GM19240 (cell line): ENCODE measurements around the gene BMPR1A.
"Not testable (repeated sequence)": the region's sequence is repeated elsewhere in the genome, so short reads cannot be mapped to it uniquely, and the experiment has no call there.

Experiments
- DNase-seq: peaks from one replicate; pipeline ENCODE4 v3.0.0; 2011; ENCODE audit warnings: low spot score; ENCODE audit not compliant: insufficient read length

Gene BMPR1A

DNA sequence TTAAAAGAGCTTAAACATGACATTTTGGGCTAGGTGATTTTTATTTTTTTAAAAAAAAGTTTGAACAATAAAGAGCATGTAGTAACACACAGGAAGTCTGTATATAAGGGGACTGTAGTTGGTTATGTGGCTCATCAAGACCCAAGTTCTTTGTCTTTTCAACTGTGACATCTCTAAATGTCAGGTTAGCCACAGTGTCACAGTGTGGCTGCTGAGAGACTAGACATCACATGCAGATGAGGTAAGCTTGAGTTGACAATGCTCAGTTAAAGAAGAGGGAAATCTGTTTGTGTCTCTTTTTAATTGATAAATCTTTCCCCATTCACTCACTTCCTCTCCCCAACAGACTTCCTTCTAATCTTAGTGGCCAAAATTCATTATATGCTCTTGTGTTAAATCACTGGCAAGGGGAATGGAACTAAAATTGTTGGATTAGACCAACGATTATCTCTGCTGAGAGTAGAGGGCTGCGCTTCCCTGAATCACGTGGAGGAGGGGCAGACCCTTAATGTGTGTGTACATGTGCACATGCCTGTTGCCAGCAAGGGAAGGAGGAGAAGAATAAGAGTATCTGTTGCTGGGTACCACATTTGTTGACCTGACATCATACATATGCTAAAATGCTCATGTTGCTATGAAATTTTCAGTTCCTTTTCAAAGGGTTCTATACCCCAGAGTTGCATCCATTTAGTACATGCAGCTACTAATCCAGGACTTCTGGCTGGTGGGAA, 122.7 kb downstream of the BMPR1A start:
- no peak for DNase-seq

DNA sequence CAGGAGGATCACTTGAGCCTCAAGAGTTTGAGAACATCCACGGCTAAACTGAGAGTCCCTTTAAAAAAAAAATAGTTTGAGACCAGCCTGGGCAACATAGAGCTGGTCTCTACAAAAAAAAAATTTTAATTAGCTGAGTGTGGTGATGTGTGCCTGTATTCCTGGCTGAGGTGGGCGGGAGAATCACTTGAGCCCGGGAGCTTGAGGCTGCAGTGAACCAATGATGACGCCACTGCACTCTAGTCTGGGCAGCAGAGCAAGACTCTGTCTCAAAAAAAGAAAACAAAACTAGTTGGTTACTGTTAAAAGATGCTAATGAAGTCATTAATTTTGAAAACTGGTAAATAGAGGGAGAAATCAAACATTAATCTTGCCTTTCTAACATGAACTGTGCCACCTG, 124.6 kb downstream of the BMPR1A start:
- no peak for DNase-seq

DNA sequence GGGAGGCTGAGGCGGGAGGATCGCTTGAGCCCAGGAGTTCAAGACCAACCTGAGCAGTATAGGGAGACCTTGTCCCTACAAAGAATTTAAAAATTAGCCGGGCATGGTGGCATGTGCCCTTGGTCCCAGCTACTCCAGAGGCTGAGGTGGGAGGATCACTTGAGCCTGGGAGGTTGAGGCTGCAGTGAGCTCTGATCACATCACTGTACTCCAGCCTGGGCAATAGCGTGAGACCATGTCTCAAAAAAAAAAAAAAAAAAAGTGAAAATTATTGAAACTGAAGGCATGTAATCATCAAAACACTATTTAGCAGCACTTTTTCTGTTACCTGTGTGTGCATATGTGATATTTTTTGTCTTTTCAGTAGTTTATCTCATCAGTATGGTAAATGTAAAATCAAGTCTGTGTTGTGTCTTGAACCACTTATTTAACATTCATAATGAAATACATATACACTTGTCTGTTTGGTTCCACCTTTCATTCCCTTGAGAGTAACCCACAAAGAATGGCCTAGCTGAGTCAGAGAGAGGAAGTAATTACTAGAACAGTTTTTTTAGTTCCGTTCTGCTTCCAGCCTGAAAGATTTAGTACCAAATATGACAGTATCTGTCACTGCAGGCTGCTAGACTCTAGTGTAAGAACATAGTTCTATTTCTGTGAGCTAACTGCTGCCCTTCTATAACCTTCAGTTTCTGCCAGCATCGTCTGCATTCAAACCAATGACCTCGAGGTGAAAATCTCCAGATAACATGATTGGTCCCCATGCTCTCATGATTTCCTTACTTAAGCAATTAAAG, 132.4 kb downstream of the BMPR1A start:
- peak; percentile 61 for DNase-seq

DNA sequence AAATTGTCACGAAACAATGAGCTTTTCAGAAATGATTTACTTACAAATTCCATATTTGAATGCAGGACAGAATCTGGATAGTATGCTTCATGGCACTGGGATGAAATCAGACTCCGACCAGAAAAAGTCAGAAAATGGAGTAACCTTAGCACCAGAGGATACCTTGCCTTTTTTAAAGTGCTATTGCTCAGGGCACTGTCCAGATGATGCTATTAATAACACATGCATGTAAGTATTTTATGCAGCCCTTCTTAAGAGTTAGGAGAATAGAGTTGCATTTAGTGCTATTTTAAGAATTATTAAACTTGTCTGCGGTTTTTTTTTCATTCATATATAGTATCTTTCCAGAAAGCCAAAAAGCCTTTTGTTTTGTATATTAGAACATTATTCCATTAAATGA, 133.6 kb downstream of the BMPR1A start:
- no peak for DNase-seq

DNA sequence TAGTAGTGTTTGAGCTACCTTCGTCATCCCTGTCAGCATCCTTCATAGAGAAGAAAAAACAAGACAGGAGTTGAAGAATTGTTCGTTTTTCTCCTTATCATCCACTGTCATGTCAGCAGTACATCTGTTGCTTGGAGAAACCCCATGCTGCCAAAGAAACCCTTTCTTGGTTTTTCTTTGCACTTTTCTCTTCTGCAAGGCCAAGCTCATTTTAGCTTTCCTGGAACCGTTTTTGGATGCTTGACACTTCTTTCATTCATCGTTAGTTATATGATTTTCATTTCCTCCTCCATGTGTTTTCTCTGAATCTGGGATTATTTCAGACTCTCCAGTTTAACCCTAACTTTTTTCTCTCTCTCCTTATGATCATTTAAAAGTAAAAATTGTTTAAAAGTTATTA, 142.1 kb downstream of the BMPR1A start:
- no peak for DNase-seq

DNA sequence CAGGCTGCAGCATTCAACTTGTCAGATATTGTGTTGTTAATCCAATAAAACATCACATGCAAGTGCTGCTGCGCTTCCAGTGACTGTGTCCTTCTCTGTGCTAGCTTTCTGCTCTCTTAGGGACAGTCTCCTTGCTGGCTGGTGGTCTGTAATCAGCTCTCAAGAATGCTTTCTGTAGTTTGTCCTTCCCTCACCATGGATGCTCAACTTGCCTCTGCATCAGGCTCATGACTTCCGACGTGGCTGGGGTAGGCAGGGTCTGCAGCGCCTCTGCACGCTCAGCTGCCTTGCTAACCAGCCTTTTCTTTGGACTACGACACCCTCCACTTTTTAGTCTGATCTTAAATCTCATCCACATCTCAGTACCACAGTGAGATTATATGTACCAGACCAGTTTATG, 142.7 kb downstream of the BMPR1A start:
- no peak for DNase-seq

DNA sequence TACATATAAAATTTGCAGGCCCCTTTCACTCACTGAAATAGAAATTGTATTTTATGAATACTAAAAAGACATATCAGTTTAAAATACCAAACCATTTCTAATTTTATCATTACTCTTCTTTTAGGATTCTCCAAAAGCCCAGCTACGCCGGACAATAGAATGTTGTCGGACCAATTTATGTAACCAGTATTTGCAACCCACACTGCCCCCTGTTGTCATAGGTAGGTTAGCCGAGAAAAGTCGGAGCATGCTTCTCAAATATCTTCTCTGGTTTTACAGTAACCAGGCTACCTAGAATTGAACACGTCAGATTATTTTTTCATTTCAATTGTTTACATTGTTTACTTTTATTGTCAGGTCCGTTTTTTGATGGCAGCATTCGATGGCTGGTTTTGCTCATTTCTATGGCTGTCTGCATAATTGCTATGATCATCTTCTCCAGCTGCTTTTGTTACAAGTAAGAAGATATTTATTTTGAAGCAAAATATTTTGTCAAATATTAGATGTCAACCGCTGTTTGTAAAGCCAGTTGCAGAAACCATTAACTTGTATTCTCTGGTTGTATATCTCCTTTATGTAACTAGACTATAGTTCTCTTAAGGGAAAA, 143.4 kb downstream of the BMPR1A start:
- no peak for DNase-seq

DNA sequence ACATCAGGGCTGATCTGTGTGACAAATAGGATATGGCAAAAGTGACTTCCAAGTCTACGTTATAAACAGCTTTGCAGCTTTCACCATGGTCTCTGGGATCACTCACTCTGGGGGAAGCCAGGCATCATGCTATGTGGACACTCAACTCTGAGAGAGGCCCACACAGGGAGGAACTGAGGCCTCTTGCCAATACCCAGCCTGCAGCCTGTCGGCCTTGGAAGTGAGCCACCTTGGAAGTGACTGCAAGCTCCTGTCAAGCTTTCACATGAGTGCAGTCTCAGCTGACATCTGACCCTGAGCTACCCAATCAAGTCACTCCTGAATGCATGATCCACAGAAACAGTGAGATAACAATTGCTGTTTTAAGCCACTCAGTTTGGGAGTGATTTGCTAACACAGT, 144.5 kb downstream of the BMPR1A start:
- DNase-seq = no peak

DNA sequence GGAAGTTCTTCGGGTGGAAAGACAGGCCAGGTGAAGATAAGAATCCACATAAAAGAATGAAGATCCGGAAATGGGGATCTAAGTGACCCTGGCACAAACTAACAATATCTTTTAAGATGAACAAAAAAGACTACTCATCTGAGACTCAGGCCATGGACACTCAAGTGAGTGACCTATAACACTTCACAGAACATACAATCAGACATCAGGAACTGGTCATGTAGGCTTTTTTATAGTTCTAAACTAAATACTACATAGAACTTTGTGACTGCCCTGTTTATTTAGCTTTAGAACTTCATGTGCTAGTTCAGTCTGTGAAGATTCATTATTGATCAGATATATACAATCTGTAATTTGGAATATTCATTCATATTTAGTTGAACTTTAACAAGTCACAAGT, 148.2 kb downstream of the BMPR1A start:
- DNase-seq = no peak

DNA sequence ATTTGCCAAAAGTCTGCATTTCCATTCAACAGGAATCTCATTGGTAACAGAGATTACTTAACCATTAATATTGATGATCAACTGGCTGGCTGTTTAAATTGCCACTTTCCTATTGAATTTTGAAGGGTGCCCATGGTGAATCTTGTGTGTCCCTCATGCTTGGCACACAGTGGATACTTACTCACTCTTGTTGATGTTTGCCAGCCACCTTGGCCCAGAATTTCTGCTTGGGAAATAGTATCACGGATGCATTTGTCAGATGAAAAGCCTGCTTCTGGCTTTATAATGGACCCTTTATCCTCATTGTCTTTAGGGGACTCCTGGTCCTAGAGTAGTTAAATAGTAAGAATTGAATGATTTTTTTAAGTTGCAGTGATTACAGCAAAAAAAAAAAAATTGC, 149.0 kb downstream of the BMPR1A start:
- no peak for DNase-seq

DNA sequence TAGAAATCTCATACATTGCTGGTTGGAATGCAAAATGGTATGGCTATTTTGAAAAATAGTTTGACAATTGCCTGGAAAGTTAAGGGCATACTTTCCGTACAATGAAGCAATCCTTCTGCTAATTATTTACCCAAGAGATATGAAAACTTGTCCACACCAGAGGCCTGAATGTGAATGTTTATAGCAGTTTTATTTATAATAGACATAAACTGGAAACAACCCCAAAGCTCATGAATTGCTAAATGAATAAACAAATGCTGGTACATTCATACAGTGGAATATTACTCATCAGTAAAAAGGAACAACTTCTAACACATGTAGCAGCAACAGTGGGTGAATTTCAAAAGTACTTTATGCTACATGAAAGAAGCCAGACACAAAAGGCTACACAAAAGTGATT, 158.3 kb downstream of the BMPR1A start:
- DNase-seq = no peak

DNA sequence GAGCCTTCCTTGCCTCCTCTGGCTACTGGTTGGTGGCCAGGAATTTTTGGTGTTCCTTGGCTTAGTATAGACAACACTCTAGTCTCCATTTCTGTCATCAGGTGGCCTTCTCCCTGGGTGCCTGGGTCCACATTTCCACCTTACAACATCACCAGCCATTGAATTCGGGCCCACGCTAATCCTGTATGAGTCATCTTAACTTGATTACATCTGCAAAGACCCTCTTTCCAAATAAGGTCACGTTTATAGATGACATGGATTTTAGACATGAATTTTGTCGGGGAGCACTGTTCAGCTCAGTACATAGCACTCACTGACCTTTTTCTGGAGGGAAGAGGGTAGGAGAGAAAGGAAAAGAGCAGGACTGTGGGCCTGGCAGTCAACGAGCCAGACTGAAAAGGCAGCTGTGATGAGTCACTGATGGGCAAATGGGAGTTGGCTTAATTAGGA, 161.6 kb downstream of the BMPR1A start:
- no peak for DNase-seq

DNA sequence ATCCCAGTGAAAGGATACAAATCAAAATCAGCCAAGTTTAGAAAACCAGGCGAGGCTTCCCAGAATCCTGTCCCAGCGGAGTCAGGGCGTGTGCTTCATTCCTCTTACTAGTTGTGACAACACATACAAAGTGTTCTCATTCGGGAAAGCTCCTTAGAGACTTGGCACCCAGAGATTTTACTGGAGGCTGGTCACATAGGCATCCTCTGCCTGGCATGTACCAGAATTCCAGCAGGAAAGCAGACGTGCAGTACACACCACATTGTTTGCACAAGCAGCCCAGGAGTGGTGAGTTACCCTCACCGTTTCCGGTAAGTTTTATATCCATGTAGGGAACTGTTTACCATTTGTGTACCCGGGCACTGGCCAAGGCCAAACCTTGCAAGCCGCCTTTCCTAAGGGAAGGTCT, 166.1 kb downstream of the BMPR1A start:
- no peak for DNase-seq

DNA sequence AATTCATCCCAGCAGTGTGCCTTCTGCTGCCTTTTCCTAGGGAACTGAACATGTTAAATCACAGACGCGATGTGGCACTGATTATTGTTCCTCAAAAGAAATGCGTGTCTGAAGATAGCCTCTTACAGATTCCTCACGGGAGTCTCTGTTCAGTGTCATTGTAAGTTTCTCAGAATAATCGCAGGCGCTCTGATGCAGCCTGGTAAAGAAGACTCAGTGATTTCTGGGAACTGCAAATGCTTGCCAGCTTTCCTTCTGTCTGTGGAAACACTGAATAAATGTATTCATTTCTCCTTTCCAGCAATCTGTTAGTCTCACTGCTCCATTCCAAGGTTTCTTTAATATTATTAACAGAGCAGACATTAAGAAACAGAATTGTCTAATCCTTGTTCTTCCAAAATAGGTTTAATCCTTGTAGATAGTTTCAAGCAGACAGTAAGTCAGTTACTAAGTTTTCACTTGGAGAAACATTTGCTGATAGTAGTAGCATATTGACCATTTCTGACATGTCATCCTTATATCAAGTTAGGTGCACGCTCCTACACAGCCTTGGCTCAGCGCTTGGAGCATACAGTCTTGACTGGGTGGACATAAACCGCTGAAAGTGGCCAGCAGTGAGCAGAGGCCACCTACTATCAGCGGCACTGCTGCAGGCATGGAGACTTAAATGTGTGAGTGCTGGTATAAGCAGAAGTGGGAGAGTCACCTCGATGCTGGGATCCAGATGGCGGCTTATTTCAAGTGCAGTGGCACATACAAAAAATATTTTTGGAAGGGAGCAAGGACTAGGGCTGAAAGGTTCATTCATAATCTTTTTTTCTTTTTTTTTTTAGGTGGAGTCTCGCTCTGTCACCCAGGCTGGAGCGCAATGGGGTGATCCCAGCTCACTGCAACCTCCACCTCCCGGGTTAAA, 173.3 kb downstream of the BMPR1A start:
- no peak for DNase-seq

DNA sequence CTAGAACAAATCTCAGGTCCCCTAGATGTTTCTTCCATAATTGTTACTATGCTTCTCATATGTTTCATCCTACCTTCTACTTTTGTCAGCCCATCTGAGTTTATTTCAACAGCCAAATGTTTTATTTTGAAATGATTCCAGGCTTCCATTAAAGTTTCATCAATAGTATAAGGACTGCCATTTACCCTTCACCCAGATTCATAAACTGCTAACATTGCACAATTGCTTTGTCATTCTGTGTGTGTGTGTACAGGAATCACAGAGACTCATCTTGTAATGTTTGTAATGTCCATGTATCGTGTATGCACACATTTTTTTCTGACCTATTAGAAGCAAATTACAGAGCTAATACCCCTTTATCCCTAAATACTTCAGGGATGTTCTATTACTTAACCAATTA, 175.5 kb downstream of the BMPR1A start:
- DNase-seq = no peak

DNA sequence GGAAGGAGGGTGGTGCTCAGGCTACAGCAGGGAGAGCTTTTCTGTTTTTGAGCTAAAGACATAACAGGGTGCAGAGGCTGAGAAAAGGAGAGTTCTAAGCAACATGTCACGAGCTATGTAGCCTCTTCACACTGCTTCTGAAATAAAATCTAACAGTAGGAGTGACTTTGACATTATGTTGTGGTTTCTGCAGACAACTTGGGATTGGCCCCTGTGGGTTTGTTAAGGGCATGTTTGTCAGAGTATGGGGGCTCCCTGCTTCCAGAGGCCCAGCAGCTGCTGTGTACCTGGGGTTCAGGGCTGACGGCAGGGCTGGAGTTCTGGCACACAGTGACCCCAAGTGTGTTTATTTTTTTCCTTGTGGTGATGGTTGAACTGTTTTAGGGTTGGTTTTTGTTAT, 176.3 kb downstream of the BMPR1A start:
- DNase-seq = no peak

DNA sequence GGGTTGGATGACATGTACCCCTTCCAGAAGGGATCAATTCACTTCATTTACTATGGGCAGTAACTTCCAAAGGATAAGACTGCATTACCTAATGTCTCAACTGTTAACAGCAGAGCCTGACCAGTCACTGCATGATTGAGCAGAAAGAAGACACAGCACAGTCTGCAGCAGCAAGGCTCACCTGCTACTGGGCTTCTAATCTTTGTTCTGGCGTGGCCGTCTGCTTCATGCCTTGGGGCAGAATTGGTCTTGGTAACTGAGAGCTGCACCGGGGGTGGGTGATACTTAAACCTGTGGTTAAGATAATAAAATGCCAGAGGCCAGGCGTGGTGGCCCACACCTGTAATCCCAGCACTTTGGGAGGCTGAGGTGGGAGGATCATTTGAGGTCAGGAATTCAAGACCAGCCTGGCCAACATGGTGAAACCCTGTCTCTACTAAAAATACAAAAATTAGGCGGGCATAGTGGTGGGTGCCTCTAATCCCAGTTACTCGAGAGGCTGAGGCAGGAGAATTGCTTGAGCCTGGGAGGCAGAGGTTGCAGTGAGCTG, 177.8 kb downstream of the BMPR1A start:
- DNase-seq = not testable (repeated sequence)

DNA sequence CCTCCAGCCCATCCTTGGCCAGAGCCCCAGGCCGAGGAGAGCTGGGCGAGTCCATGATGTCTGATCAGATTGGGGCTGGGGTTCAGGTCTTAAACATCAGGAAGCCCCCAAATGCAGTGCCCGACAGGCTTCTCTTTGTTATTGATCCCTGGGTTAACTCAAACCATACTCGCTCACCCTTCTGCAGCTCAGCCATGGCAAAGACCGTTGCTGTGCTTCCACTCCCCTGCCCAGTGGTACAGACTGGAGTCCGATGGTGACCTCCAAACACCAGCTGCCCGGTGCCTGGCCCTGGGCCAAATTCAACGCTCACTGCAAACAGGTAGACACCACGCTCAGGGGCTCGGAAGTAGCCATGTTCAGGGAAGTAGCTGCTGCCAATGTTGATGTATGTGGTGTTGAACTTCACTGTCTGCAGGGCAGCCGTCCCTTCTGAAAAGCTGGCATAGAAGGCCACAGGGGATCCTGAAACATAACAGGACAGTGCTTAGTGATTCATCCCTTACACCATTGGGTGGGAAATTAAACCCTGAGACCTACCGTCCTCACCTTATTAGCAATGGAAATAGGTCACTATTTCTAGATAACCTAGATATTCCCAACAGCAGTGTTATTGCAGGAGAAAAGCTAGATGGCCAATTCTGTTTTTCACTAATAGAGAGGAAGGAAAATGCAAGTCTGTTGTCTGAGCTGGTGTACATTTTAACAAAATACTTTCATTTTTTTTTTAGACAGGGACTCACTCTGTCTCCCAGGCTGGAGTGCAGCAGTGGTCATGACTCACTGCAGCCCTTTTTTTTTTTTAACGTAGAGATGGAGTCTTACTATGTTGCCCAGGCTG, 180.5 kb downstream of the BMPR1A start:
- no peak for DNase-seq

DNA sequence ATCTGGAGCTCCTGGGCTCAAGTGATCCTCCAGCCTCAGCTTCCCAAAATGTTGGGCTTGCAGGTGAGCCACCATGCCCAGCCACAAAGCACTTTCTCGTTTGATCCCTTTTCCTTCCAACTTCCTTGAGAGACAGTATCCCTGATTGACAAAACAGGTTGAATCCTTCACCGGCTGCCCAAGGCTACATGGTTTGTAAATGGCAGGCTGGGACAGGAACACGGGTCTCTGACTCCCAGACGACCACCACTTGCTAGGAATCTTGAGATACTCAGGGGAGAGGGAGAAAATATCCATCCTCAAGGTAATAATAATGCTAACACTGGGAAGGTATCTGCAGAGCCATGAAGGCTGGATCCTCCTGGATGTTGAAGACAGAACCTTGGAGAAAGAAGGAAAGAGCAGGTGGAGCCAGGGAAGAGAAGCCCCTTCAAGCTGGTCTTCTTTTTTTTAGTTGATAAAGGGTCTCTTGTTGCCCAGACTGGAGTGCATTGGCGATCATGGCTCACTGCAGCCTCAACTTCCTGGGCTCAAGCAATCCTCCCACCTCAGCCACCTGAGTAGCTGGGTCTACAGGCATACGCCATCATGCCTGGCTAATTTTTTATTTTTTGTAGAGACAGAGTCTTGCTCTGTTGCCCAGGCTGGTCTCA, 181.2 kb downstream of the BMPR1A start:
- DNase-seq = no peak

DNA sequence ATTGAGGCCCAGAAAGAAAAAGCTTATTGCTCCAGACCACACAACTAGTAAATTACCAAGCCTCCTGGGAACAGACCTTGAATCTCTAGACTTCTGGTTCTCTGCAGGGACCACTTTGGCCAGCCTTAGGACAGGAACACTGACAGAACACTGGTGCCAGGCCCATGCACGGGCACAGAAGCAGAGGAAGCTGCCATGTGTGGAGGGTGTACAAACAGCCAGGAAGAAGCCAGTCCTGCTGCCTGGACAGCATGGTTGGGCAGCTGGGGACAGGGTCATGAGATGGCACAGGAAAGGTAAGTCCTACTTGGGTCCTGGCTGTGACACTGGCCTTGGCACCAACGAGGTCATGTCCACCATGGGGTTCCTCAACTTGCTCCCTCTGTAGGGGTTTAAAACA, 181.8 kb downstream of the BMPR1A start:
- no peak for DNase-seq
